Lung (tissue), 12 donors: Measurements from ENCODE around the gene AFAP1. TPM values are rescaled to one million over a fixed set of nuclear protein-coding genes. Genes with fewer than 3 reads are reported as not detected.

ENCODE experiments used
- ATAC-seq: fragments of 200-7000 bp; cut with Tn5 transposase; one replicate; pipeline ENCODE4 v1.9.1; 2020; ENCODE audit warnings: moderate number of reproducible peaks; ENCODE audit not compliant: insufficient read depth, low FRiP score
- DNase-seq, 3 donors: peaks; one replicate each; pipeline ENCODE4 v3.0.0-alpha.2; 2013 to 2017
- H3K27ac ChIP-seq, 2 donors: one replicate each; pipeline ENCODE4 v1.5.1; 2013; ENCODE audit warnings: mild to moderate bottlenecking in 2 of 2, moderate library complexity in 2 of 2, control low read depth in 1 of 2, inconsistent platforms in 1 of 2, low read depth in 1 of 2, low read length in 1 of 2
- H3K27me3 ChIP-seq, 3 donors: one replicate each; pipeline ENCODE4 v1.5.1; 2013; ENCODE audit warnings: low read length in 2 of 3; ENCODE audit not compliant: control insufficient read depth in 3 of 3, insufficient read depth in 3 of 3
- H3K36me3 ChIP-seq, 4 donors: one replicate each; pipeline ENCODE4 v1.5.1; 2013; ENCODE audit warnings: low read length in 4 of 4, mild to moderate bottlenecking in 1 of 4, moderate library complexity in 1 of 4; ENCODE audit not compliant: control insufficient read depth in 4 of 4, insufficient read depth in 4 of 4
- H3K4me1 ChIP-seq, 5 donors: one replicate each; pipeline ENCODE4 v1.5.1; 2013; ENCODE audit warnings: low read length in 5 of 5, mild to moderate bottlenecking in 2 of 5, moderate library complexity in 1 of 5; ENCODE audit not compliant: control insufficient read depth in 5 of 5, insufficient read depth in 5 of 5
- H3K4me3 ChIP-seq: one replicate; pipeline ENCODE4 v1.5.1; 2013; ENCODE audit warnings: mild to moderate bottlenecking, control low read depth, moderate library complexity
- H3K9ac ChIP-seq, 2 donors: one replicate each; pipeline ENCODE4 v1.5.1; 2013; ENCODE audit warnings: low read length in 2 of 2, control low read depth in 1 of 2; ENCODE audit not compliant: insufficient read depth in 1 of 2
- H3K9me3 ChIP-seq, 4 donors: one replicate each; pipeline ENCODE4 v1.5.1; 2013; ENCODE audit warnings: low read length in 3 of 4, mild to moderate bottlenecking in 1 of 4, moderate library complexity in 1 of 4; ENCODE audit not compliant: control insufficient read depth in 4 of 4, insufficient read depth in 3 of 4
- WGBS, 2 donors: extraction: QIAGEN DNeasy Blood & Tissue Kit; methylation state at CpG; one replicate each; pipeline ENCODE4 v1.1.7; 2013; 5-methylcytosine and 5-hydroxymethylcytosine counted together
- polyA plus RNA-seq, 2 donors: library from polyadenylated mRNA; stranded (reverse); fragments of 200-250 nt; gene quantifications; one replicate each; pipeline ENCODE4 v1.2.1, GENCODE V29; 2013
- total RNA-seq, 2 donors: library from RNA; depleted of rRNA in 1 of 2; stranded (reverse); fragments of >200 nt in 1 of 2; gene quantifications; one replicate each; pipeline ENCODE4 v1.2.1, GENCODE V29; 2014 to 2021
- TF ChIP-seq, protein P1 (sequence below): IDR thresholded peaks from 2 replicates; pipeline ENCODE4 v1.5.1; 2012; ENCODE audit warnings: mild to moderate bottlenecking; ENCODE audit errors: control extremely low read depth, extremely low read depth
- donor health status: control.
- donor health status: control.
- donor health status: Bipolar disorder and iron deficiency.
- donor health status: healthy.
- donor health status: DM: yes; HTN: yes; CAD: no.

The AFAP1 gene
- total and polyA plus RNA-seq, 4 donors: 5.3 to 34.1 (median 12.3) TPM

DNA sequence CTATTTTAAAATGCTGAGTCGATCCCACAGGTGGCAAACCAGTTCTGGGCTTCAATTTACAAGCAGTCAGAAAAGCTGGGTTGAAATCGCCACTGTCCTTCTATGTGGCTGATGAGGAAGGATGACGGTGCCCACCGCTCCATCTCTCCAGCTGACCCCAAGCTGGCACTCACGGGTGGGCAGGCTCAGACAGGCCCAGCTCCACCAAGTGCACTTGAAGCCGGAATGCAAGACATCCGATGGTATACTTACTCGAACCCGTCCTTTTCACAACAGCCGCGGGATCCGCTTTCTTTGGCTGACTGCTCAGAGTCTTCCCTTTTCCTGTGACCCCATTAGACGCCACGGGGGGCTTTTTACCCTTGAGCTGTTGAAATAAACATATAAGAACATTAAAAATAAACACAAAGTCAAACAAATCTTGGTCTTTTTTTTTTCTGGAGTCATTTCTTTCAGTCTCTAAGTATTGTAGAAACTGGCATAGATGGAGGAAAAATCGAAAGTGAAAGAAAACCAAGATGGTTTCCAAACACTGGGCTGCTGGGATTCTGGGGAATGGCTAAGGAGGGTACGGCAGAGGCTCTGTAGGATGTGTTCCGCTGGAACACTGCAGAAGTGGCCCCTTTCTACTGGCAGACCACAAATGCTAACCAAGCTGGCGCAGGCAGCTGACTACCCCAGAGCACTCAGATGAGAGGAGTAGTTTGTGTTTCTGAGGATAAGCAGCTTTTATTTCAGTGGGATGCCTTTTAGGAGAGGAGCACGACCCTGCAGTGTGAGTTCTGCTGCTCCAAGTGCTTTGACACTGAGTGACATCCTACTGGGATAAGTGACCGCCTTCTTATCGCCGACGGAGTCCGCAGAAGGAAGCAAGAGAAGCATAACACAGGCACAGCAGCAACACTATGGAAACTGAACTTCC lies 160.9 kb downstream of the AFAP1 start:
- H3K9me3 ChIP-seq: no peaks in the 10 kb centered on the region
- no peaks in the 10 kb centered on the region for H3K27me3 ChIP-seq
- H3K9ac ChIP-seq: peak overlapping the region in 1 of 2 donors; percentile 83
- H3K4me3 ChIP-seq: no peak overlapping the region
- peaks cover 6 to 34% (median 15%) of the 10 kb centered on the region in 5 donors for H3K4me1 ChIP-seq
- H3K27ac ChIP-seq: peak overlapping the region in 1 of 2 donors; percentile 77
- TF ChIP-seq, protein P1, sequence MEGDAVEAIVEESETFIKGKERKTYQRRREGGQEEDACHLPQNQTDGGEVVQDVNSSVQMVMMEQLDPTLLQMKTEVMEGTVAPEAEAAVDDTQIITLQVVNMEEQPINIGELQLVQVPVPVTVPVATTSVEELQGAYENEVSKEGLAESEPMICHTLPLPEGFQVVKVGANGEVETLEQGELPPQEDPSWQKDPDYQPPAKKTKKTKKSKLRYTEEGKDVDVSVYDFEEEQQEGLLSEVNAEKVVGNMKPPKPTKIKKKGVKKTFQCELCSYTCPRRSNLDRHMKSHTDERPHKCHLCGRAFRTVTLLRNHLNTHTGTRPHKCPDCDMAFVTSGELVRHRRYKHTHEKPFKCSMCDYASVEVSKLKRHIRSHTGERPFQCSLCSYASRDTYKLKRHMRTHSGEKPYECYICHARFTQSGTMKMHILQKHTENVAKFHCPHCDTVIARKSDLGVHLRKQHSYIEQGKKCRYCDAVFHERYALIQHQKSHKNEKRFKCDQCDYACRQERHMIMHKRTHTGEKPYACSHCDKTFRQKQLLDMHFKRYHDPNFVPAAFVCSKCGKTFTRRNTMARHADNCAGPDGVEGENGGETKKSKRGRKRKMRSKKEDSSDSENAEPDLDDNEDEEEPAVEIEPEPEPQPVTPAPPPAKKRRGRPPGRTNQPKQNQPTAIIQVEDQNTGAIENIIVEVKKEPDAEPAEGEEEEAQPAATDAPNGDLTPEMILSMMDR: no peak
- ATAC-seq (no peak), DNase-seq (peak; percentile 44 to 74 (median 72))
- 75 to 79% methylated on average over 24 of the region's 24 CpGs for WGBS, 2 donors
- H3K36me3 ChIP-seq: peaks cover 0 to 19% (median 17%) of the 10 kb centered on the region in 4 donors

DNA sequence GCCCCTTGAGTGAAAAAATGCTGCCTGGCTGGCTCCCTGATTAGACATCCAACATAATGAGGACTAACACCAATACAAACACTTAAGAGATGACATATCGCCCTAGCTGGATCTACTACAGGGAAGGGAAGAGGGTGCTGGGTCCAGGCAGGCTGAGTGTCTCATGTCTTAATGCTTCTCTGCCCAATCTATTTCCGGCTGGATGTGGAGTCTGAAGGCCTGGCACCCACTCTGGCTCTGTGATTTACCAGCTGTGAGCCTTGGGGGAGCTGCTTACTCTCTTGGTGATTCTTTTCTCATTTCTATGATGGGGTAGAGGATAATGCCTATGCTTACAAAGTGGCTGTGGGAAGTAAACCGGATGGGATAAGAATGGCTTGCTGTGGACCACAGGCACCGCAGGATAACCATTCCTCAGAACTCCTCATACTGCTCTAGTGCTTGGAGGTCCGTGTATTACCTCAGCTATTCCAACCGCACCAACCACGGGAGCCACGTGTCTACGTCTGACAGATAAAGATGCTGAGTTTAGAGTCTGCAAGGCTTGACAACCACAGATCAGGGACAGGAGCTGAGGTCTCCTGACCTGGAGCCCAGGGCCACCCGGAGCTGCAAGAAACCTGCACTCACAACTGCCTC lies 161.7 kb downstream of the AFAP1 start:
- Histone ChIP-seq H3K4me3 (no peak overlapping the region), H3K27me3 (no peaks in the 10 kb centered on the region), H3K9me3 (no peaks in the 10 kb centered on the region), H3K36me3 (peaks cover 0 to 24% (median 16%) of the 10 kb centered on the region in 4 donors), H3K4me1 (peaks cover 6 to 34% (median 15%) of the 10 kb centered on the region in 5 donors), H3K9ac (no peak overlapping the region), H3K27ac (no peak overlapping the region)
- WGBS, 2 donors: 93% methylated on average over 10 of the region's 10 CpGs
- ATAC-seq: no peak
- TF ChIP-seq, protein P1: no peak
- no peak for DNase-seq

GRCh38 chr4:7777017-7777710 lies 162.5 kb downstream of the AFAP1 start:
- 93 to 97% methylated on average over 17 of the region's 17 CpGs for WGBS, 2 donors

More at GRCh38 chr4:7777017-7777710, 162.5 kb downstream of the AFAP1 start:
- no peak overlapping the region for H3K27ac ChIP-seq
- no peak overlapping the region for H3K9ac ChIP-seq
- ATAC-seq (no peak), DNase-seq (no peak)
- TF ChIP-seq, protein P1: no peak
- H3K4me3 ChIP-seq: no peak overlapping the region
- H3K9me3 ChIP-seq: no peaks in the 10 kb centered on the region
- H3K27me3 ChIP-seq: no peaks in the 10 kb centered on the region
- H3K4me1 ChIP-seq: peaks cover 6 to 34% (median 11%) of the 10 kb centered on the region in 5 donors
- H3K36me3 ChIP-seq: peaks cover 0 to 27% (median 19%) of the 10 kb centered on the region in 4 donors
